ENCODE data around the gene C21orf91. TPM values are rescaled to one million over a fixed set of nuclear protein-coding genes. Genes with fewer than 3 reads are reported as not detected.

Gene C21orf91
- total and polyA plus RNA-seq, 3 experiments from 2014 or later, result 39.6 to 54.1 (median 42.8) TPM

- Mint-ChIP-seq H3K27me3 (peaks cover 0 to 1% of the 10 kb centered on the region in 2 donors), H3K4me3 (no peak overlapping the region), H3K4me1 (peaks cover 3 to 13% (median 11%) of the 10 kb centered on the region in 3 donors), H3K27ac (no peak overlapping the region), H3K36me3 (peaks cover 0 to 5% (median 0%) of the 10 kb centered on the region in 3 donors), H3K9me3 (peaks cover 0 to 1% (median 0%) of the 10 kb centered on the region in 5 donors)
- Histone ChIP-seq H3K9me3 (ENCODE audit: low read length) (no peaks in the 10 kb centered on the region), H3K36me3 (ENCODE audit: insufficient read depth, low read length) (no peaks in the 10 kb centered on the region), H3K27me3 (ENCODE audit: insufficient read depth, low read length, poor library complexity, severe bottlenecking) (no peaks in the 10 kb centered on the region), H3K27ac (ENCODE audit: low read depth, low read length) (no peak overlapping the region), H3K4me3 (ENCODE audit: low read length) (no peak overlapping the region), H3K4me1 (ENCODE audit: insufficient read depth, low read length) (no peaks in the 10 kb centered on the region)
- ChIA-PET CTCF (no interaction called here), POLR2A (no interaction called here)
- no peak for DNase-seq
These were observed 77.0 kb downstream of the C21orf91 start for GRCh38 chr21:17742181-17742580.

Other genes starting within 250 kb of the C21orf91 start
- 10 to 100 TPM; 43.1 to 45.7 TPM for gene BTG3, start 206.5 kb downstream of the C21orf91 start, total RNA-seq
- 11.5 TPM for gene BTG3, start 206.5 kb downstream of the C21orf91 start, polyA plus RNA-seq

Measured in CD8-positive, alpha-beta memory T cell (primary cell).